ENCODE data around the gene AK8. TPM values are rescaled to one million over a fixed set of nuclear protein-coding genes. Genes with fewer than 3 reads are reported as not detected.
A peak's percentile ranks its signal among the peaks of the same experiment; 100 is the strongest.

The AK8 gene
- 0.24 TPM for polyA plus RNA-seq (2013, experiment 1 of 2; ENCODE audit: insufficient read length)
- polyA plus RNA-seq (2013, experiment 2 of 2; ENCODE audit: insufficient read length) = 0.44 TPM

DNA sequence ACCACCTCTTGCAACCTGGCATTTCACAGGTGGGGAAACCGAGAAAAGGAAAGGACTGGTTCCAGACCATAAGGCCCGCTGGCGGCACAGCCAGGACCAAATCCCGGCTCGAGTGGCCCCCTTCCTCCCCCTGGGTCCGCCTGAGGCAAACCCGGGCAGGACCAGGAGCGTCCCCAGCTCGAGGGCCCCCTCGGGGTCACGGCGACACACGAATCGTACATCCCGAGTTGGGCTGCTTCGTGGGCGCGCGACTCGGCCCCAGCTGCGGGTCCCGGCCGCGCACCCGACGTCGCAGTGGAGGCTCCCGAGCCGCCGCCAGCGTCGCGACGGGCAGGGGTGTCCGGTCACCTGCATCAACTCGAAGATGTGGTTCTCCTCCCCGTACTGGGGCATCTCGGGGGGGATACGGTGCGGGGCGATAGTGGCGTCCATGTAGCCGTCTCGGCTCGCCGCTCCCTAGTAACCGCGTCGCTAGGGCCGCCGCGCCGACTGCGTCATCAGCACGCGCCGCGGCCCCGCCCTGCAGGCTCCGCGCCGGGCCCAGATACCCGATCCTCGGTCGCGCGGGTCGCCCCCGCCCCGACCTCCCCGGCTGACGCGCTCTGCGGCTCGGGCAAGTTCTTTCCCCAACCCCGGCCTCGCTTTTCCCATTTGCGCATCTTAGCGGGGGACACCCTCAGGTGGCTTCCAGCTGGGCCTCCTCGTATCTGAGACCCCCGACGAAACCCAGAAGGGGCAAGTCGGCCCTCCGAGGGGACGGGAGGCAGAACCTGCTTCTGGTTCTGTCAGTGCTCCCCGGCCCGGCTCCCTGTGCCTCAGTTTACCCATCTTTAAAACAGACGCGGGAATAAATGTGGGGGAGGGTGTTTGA, at the start of gene AK8:
TSS of gene AK8 (minus strand) at position 461 of the 871 bp plus-strand sequence. CDS start at position 432, 29 bp downstream.
- peak; percentile 75 for DNase-seq

- DNase-seq = no peak
Measured at GRCh38 chr9:132927704-132928103, 49.6 kb upstream of the AK8 start.

DNA sequence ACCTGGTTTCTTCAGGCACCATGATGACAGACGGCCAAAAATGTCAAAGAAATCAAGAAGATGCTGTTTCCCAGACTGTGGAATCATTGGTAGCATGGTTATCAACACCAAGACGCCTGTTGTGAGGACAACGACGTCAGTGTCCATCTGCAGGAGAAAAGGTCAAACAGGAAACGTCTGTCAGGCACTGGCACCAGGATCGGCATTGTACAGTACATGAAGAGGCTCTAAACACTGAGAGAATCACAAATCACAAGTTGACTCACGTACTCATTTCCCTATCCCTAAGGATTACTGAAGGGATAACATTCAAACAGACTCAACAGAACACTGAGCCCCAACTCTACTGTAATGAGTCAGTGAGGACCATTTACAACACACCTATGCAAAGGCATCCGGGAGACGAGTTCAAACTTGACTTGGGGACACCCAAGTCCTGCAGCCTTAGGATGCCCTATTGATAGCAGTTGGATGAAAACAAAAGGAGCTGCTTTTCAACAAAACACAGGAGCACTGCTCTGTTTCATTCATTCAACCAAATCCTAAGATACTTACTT, 45.3 kb upstream of the AK8 start:
- DNase-seq = no peak

- DNase-seq = no peak
Measured at GRCh38 chr9:132919614-132920268, 41.7 kb upstream of the AK8 start.

GRCh38 chr9:132914924-132915323, 36.8 kb upstream of the AK8 start:
- no peak for DNase-seq

DNA sequence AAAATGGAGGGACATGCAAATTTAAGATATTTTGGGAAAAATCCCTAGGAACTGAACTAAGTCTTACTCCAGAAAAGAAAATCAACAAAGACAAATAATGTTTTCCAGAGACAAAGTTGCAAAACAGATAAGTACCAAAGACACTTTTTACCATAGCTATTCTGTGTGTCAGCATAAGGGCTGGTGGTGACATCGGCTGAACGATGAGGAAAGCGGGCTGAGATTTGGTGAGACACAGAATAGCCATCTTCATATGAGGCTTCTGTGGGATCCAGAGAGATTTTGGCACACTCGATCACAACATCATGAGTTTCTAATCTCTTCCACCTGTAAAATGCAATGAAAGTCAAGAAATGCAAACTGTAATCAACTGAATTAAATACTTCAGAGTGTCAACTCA, 34.0 kb upstream of the AK8 start:
- DNase-seq = no peak

DNA sequence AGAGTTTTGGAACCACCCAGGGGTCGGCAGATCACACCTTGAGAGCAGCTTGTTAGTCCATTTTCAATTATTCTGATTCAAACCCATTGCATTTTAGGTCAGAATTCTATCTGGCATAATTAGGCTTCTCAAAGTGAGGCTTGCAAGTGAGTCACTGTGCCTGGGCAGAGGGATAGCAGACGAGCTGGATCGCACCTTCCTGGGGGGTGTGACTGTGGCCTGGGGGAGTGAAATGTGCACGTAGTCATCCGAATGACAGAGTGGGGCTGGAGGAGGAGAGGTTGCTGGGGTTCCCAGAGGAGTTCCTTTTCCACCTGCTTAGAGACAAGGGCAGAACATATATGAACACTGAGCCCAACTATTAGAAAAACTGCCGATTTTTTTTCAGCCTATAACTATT, 32.3 kb upstream of the AK8 start:
- DNase-seq = no peak

DNA sequence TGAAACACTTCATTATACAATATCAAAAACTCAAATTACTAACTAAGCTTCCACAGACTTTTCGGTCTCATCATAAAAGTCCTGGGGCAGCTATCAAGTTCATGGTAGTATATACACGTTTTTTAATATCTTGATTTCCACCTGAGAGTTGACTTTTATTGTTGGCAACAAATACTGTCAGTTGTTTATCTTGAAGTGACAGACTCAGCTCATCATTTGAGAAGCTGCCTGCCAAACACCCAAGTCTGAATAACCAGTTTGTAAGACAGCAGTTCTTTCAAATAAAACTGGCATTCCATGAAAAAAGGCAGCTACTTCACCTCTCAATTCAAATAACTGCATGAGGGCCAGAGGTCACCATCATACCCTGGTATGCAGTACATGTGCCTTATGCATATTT, 31.2 kb upstream of the AK8 start:
- no peak for DNase-seq

- no peak for DNase-seq
Measured at GRCh38 chr9:132908635-132909034, 30.6 kb upstream of the AK8 start.

- DNase-seq = no peak
Measured at GRCh38 chr9:132905726-132906125, 27.6 kb upstream of the AK8 start.

GRCh38 chr9:132903574-132904492, 25.7 kb upstream of the AK8 start:
- no peak for DNase-seq

DNA sequence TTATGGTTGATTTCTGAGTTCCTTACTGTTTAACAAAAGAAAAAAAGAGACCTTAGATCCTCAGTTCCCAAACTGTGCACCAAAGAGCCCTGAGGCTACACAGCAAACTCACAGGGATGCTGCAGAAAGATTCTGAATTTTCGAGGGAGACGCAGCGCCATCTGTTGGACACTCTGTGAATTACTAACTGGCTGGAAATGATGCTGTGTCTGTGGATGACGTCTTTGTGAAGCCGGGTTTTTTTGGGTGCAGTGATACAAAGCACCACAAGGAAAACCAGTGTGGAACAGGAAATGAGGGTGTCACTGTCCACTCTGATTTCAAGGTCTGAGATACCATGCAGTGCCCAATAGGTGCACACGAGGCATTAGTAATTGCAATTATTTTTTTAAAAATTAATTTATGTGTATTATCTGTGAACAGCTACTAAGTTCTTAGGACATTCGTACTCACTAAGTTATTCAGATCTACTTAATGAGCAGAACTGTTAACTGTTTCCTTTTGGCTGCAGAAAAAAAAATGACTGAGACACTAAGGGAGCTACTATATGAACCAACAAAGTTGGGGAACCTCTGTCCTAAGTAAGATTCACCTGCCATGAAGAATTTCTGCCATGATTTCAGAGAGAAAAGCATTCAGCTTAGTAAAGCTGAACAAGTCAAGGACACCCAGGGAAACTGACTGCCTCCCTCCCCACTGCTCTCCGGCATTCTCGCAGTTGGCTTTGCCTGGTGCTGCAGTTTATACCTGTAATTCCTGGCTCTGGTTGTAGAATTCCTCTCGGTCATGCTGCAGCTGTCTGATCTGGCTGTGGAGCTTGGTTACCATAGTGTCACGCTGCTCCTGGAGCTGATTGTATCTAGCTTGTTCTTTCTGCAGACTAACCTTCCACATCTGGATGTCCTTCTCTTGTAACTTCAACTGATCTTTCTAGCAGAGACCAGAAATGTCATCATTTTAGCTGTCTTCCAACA, 24.1 kb upstream of the AK8 start:
- DNase-seq = peak; percentile 81

- DNase-seq = no peak
Measured at GRCh38 chr9:132898051-132898450, 20.0 kb upstream of the AK8 start.

DNA sequence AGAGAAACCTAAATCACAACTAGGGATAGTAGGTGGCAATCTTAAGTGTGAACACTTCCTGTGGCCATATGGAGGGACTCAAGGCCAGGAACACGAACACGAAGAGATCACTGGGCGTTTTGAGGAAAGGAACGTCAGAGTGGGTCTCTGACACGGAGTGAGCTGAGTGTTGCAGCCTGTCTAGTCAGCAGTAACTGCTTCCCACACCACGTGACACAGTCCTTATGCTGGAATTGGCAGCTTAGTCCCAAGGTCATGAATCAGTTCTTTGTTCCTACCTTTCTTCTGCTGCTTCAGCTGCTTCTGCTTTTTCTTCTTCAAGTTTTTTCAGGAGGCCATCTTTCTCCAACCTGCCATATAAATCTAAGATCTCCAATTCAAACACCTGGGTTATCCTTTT, 18.8 kb upstream of the AK8 start:
- no peak for DNase-seq

GRCh38 chr9:132896264-132896663, 18.2 kb upstream of the AK8 start:
- DNase-seq = no peak

DNA sequence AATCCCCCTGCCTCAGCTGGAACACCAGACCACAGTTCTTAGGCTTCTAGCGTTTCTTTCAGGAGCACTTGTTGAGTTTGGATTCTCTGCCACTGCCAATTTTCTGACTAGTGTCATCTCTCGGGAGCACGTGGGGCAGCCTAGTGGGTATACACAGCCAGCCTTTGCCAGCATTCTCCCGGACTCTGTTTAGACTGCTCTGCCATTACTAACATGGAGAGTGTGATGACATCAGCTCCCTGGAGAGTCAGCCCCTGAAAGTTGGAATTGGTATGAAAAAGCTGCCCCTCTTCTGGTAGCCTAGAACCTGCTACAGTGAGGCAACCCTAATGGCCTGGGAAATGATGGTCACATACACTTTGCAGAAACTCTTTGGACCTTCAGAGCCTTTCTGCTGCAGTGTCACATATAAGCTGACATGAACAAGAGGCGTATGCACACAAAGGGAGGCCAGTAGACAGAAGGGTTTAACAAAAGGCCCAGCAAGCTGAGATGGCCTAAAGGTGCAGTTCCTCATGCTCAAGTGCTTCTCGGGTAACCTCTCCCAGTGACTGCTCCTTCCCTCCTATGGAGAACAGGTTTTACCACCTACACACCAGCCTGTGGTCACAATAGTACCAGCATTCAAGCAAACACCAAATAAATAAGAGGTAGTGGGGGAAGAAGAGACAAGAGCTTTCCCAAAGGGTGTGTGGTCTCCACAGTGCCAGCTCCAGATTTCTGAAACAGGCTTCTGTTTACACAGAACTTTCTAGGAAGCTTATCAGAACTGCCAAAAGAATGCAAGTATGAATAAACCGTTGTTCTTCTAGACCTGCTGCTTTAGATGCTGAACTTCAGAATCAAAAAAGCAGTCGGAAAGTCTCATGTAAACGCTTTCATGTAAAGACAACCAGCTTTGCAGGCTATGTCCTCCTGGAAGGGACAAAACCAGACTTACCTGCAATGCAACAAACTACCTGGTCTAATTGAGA, 17.1 kb upstream of the AK8 start:
- no peak for DNase-seq

DNA sequence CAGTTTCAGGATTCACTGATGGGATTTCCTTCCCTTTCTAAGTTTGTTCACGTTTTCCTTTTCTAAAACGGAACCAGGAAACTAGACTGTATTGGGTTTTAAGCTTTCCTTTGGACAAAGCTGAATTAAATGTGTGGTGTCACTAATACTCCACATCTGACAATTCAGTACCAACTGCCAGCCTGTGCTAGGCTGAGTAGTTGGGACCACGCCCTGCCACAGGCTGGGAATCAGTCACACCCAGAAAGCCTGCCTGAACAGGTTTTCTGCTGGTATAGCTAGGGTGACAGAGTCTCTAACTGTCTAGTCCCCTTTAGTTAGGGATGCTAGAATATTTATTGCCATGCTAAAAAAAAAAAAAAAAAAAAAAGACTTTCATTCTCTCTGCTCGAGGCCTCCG, 16.3 kb upstream of the AK8 start:
- DNase-seq = no peak

- no peak for DNase-seq
Measured at GRCh38 chr9:132892400-132892799, 14.3 kb upstream of the AK8 start.

- DNase-seq = no peak
Measured at GRCh38 chr9:132888151-132888550, 10.1 kb upstream of the AK8 start.
